Stimulated activated CD4-positive, alpha-beta T cell treated with anti-CD3 and anti-CD28 coated beads, Interleukin-12 subunit alpha, Interleukin-12 subunit beta, amount 100 ng/mL, for 24 hours (primary cell): ENCODE measurements around the gene FAM219A.
A peak's percentile ranks its signal among the peaks of the same experiment; 100 is the strongest.

Source experiments
- DNase-seq, 2 experiments: peaks; one replicate each; pipeline ENCODE4 v3.0.0-alpha.2; 2020; ENCODE audit warnings: low read depth in 2 of 2

FAM219A gene

DNA sequence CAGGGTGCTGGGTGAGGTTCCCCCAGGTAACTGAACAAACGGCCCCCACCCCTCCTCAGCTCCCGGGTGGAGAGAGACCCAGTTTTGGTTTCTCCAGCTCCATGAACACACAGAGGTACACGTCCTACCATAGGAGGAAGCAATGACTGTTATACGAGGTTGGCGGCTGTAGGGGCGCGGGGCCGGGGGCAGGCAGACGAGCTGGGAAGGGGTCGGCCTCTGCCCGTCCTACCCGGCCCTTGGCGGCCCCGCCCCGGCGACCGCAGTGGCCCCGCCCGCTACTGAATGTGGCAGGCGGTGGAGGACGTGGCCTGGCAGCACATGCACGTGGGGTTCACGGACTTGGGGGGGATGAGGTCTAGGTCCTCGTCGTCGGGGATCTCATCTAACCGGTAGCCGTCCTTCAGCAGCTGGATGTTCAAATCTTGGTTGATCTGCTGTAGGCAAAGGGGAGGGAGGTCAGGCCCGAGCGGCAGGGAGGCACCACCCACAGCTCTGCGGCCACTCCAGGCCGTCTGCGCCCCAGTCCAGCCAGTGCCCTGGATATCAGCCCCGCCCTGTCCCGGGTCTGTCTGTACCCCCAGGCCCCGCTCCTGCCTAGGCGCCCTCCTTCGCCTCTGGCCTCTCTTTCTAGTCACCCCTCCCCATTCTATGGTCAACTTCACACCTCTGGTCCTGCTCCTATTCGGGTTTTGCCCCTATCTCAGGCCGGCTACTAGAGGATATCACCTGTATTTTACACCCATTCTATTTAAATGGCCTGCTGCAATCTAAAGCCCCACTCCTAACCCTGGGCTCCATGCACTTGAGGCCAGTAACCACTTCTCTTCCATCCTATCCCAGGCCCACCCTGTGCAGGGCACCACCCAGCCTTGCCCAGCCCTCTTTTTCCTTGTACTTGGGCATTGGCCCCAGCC lies 57.4 kb downstream of the FAM219A start:
- DNase-seq, result no peak

DNA sequence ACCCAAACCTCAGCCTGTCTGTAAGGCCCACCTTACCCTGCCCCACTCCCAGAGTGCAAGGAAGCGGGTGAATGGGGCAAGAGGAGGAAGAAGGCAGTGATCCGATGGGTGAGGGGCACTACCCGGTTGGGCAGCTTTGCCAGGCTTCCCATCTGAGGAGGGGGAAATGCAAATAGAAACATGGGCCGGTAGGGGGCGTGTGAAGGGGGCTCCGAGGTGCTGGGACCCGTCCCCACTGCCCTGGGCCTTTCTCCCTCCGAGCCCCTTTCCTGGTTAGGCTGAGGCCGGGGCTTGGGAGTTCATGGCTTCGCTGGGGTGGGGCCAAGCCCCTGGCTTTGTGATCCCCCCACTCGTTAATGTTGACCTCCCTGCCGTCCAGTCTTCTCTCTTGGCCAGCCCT lies 58.1 kb downstream of the FAM219A start:
- DNase-seq, result no peak

DNA sequence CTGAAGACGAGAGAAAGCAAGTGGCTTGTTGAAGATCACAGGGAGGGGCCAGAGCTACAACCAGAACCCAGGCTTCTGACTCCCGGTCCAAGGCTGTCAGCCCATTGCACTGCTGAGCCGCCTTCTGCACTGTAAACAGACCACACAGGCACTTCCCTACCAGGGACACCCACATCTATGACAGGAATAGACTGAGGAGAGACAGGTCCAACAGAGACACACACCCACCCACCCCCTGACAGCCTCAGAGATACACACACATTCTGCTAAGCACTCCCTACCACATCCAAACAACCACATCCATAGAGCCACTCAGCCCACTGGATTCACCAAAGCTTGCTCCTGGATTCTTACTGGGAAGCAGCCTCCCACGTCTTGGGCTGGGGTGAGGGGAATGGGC lies 58.6 kb downstream of the FAM219A start:
- no peak for DNase-seq

DNA sequence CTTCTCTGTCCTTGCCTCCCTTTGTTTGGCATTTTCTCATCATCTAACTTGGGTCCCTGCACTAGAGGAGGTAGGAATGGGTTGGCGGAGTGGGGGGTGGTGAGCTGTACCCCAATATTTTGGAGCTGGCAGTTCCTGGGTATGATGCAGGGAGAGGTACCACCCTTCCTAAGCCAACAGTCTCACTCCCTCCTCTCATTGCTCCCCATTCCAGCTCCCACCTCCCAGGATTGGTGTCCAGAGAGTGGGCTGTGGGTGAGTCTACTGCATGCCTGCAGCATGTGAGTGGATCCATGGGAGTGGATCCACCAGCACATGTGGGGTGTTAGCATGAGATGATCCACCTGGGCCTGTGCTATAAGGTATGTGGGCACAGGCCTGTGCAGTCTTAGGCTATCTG lies 59.5 kb downstream of the FAM219A start:
- no peak for DNase-seq

DNA sequence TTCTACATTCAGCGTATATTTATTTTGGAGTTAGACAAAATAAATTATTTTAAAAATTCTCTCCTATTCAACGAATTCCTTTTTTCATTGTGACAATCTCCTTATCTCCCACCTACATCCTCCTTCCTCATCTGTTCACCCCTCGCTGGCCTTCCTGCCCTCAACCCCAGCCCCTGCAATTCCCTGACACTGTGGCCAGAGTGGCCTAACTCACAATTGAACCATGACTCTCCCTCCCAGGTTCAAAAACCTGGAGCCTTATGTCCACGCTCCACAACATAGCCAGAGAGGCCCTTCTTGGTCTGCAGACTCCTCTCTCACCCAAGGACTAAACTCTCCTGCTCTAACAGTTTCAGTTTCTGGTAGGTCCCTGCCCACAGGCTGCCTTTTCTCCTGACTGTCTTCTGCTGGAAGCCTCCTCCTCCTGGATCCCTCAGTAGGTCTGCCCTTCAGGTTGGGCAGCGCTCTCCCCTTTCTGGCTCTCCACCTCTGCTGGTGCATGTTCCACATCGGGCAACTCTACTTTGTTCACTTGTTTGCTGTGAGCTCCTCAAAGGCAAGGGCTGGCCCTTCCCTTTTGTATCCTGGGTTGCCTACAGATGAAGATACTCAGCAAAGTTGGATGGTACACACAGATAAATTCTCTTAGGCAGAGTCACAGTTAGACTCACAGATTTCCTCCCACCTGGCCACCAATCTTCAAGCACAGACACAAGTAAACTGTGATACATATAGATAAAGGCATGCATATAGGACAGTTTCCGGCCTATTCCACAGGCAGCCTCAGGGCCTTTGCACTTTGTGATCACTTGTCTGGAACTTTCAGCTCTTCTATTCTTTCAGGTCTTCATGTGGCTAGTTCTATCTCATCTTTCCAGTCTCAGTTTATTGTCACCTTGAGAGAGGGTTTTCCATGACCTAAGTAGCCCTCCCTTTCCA lies 61.8 kb downstream of the FAM219A start:
- DNase-seq, result no peak

DNA sequence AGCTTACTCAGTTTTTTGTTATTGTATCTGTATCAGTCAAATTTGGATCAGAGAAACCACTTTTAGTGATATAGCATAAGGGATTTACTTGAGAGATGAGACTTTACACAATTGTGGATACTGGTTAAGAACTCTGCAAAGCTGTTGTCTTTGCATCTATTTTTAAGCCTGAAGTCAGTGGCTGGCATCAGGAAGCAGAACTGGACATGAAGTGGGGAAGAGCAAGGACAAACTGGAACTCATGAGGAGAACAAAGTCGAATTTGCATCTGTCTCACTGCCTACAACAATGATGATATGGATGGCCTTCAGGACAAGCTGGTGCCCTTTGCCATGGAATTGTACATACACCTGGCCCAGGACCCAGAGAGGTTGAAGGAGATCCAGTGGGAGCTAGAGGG lies 65.9 kb downstream of the FAM219A start:
- no peak for DNase-seq

DNA sequence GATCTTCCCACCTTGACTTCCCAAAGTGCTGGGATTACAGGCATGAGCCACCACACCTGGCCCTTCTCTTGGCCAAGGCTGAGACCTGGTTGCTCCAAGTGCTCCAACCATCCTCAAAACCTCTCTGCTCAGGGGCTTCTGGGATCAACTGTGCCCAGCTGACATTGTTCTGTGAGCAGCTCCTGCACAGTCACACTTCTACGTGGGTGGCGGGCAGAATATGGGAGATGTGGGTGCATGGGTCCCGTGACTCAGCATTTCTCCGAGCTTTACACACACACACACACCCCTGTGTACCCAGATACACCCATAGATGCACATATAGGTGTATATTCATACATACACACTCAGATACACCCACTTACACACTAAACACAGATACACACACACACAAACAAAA lies 71.1 kb downstream of the FAM219A start:
- DNase-seq, result no peak

DNA sequence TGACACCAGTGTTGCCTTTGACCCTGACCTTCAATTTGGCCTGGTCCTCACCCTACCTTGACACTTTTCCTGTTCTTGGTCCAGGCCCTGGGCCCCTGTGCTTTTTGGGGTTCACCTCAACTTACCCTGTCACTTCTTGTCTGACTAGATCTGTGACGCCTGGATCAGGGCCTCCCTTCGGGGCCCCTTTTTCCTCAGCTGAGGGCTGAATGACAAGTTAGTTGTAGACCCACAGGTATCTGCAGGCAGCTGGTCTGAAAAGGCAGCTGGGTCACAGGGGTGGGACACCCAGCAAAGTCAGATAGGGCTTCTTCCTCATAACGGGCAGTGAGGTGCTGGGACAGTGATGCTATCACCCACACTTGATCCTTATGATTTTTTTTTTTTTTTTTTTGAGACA lies 71.7 kb downstream of the FAM219A start:
- no peak for DNase-seq

DNA sequence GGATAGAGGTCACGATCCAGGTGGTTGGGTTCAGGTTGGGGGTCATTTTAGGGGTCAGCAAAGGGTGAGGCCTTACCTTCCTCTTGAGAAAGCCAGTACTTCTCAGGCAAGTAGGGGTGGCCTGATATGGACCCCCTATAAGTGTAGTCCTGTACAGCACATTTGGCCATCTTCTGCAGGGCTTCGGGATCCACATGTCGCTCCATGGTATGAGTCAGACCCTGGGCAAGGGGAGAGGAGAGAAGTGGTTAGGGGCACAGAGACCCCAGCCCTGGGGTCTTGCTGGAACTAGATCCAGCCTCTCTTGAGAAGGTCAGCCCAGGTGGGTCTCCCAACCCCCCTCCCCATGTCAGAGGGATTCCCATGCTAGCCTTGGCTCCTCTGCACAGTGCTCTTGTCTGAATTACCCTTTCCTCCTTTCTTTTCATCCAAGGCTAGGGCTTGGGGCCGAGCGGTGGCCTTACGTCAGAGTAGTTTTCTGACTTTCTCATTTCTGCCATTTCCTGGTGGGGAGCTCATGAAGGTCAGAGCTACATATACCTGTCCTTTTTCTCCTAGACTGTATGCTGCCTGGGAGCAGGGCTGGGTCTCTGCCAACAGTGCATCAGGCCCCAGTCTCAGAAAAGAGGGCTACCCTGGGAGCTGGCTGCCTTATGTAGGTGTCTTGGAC lies 72.7 kb downstream of the FAM219A start:
- DNase-seq, result no peak

DNA sequence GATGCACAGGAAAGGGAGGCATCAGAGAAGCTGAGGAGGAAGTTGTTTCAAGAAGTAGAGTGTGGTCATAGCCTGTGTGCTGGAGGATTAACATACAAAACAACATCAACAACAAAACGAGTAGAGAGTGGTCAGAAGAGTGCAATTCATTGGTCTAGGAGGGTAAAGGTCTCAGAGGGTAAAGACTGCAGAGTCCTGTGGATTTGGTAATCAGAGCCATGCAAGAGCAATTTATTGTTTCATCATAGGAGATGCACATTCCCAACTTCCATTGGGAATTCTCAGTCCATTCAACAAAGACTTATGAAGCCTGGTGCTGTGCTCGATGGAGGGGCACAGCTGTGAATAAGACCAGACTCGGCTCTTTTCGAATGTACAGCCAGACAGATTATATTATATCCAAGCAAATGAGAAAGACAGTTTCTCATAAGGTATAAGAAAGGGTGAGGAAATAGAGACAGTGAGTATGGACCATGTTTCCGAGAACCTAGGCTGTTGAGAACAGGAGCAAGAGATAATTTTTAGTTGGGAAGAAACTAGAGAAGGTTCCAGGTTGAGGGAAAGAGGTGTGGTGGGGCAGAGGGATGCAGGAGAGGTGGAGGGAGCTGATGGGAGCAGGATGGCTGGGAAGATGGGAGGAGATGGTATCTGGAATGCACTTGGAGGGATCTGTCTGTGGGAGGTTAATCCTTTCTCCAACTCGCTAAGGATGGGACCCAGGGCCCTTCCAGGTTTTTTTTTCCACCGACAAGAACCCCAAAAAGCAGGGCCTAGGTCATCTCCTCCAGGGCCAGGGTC lies 73.8 kb downstream of the FAM219A start:
- no peak for DNase-seq

DNA sequence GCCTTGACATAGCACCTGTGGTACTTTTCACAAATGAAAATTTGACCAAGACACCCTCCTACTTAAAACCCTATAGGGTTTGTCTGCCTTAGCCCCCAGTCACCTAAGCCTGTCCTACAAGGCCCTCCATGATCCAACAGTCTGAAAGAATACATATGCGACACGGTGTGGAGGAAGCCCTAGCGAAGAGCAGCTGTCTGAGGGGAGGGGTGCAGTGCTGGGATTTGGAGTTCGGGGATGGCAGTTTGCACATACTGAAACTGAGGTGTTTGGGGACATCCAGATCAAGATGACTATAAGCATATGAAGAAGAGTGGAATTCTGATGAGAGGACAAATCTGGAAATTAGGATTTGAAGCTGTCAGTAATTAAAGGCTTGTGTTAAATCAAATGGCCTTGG lies 74.5 kb downstream of the FAM219A start:
- DNase-seq, result no peak

DNA sequence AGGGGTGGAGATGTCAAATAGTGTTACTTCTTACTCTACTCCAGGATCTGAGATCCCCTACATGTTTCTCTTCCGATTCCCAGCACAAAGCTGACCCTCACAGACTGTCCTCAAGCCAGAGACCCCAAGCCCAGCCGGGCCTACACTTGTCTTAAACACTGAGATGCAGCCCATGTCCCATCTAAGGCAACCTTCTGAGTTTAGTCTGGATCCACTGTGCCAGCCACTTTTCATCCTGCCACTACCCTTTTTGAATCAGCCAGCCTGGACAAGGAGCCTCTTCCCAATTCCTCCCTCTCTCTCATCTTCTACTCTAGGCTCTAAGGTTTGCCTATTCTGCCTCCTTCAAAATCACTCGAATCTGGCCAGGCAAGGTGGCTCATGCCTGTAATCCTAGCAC lies 75.5 kb downstream of the FAM219A start:
- no peak for DNase-seq

DNA sequence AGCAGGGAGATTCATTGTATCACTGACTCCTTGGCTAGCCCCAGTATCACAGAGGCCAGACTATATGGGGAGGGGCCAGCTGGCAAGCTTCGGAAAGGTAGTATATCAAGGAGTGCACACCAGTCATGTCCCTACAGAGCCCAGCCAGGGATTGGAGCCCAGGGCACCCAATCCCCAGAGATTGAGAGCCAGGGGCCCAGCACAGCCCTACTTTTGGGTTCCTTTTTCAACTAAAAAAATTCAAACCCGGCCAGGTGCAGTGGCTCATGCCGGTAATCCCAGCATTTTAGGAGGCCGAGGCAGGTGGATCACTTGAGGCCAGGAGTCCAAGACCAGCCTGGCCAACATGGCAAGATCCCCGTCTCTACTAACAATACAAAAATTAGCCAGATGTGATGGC lies 76.3 kb downstream of the FAM219A start:
- no peak for DNase-seq

DNA sequence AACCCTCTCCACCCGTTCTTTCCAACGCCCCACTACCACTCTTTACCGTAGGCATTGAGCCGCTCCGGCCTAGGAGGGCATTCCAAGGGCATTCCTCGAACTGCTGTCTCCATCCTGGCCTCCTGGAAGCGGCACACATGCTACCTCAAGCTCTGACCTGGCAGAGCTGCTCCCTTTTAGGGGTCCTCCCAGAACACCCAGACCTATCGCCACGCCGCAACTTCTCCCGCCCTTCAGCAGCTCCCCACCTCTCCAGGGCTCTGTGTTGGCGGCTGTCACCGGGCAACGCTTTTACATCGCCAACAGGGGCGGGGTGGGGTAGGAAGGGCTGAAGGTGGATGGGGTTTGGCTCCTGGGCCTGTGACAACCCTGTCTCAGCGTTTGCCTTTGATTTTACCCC lies 77.0 kb downstream of the FAM219A start:
- no peak for DNase-seq

DNA sequence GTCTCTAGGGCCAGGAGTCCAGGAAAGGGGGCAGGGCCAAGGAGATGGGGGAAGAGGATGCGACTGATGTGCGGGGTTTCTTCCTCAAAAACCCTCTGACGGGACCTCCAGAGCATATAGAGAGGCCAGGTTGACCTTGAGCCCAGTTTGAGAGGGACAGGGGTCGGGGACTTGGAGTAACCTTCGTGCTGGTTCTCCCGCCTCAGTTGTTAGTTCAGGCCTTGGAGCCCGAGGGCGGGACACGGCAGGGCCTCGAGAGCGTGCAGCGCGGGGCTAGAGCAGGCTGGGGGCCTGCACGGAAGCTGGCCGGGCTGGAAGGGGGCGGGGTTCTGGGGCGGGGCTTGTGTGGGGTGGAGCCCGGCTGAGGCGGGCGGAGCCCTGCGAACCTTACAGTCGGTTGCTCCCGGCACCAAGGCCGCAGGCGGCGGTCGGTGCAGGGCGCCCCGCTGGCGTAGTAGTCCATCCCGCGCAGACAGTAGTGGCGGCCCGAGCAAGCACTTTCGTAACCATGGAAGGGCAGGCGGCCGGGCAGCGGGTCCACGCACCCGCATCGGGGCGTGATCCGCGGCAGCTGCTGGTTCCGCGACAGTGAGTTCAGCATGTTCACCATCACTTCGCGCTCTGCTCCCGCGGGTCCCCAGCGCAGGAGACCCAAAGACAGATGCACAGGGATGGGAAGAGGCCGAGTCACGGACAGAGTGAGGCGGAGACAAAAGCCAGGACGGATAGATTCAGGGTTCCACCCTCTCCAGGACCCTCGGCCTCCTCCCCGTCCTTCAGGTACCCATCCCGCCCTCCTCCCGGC lies 77.7 kb downstream of the FAM219A start:
- DNase-seq, result peak; percentile 64 to 73

DNA sequence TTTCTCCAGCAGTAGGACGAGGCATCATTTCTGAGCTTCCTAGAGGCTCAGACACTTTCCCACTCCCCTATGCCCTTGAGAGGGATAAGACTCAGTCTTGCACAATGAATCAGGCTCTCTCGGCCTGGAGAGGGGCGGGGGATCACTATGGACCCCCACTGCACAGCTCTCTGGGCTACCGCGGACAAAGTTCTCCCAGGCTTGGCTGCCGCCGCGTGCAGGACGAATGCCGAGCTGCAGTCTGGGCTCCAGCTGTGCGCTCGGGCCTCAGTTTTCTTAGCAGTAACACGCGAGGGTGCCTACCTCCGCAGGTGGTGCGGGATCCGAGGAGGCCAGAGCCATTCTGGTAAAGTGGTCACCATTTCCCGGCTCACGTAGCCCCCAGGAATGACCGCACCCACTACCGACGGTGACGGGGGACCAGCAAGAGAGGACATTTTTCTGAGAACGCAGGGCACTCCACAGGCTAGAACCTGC lies 78.3 kb downstream of the FAM219A start:
- no peak for DNase-seq

DNA sequence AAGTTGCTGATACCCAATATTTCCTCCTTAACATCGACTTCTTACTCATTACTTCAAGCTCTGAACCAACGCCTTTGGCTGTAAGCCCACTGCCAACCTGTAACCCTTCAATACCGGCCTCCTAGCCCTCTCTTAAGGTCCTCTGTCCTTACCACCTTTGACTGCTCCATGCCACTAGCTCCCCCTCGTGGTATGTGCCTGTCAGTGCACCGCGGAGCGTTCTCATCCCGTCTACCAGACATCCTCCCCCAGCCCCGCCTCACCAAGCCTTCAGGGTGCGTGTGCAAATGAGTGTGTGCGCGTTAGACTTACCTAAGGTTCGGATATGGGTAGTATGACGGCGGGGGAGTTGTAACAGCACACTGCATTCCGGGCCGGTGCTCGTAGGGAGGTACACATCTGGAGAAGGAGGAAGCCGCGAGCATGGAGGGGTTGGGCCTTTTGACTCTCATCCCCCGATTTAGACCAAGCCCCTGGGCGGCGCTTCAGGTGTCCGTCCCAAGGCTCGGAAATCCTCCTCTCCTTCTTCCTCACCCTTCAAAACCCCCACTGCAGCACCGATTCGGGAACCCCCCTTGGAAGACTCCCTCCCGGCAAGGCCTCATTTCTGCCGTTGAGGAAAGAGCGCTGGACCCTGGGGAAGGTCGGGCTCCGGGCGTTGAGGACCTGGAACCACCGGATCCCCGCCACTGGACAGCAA lies 78.9 kb downstream of the FAM219A start:
- peak; percentile 81 to 91 for DNase-seq

DNA sequence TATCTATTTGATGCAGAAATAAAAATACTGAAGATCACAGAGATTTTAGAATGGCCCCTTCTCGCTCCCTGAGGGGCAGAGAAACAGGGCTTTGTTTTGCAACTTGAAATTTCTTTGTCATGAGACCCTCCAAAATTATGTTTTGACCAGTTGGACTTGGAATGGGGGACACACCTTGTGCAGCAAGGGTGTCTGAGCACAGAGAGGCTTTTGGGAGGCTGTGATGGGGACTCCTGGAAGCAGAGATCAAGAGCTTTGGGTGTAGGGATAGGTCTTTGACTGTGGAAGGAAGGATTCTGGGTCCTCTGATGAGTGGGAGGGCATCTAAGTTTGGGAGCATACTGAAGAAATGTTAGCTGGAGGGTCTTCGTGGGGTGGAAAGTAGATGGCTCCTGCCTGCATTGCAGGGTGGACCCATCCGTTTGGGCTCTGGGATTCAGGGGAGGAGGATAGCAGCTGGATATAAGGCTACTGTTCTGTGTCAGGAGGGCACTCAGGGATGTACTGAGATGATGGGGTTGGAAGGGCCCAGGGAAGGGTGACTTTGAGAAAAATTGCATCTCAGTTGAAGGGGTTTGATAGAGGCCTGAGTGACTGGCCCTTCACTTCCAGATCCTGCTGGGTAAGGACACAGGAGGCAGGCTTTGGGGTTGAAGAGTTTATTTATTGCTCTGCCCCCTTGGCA lies 79.9 kb downstream of the FAM219A start:
- DNase-seq, result no peak

DNA sequence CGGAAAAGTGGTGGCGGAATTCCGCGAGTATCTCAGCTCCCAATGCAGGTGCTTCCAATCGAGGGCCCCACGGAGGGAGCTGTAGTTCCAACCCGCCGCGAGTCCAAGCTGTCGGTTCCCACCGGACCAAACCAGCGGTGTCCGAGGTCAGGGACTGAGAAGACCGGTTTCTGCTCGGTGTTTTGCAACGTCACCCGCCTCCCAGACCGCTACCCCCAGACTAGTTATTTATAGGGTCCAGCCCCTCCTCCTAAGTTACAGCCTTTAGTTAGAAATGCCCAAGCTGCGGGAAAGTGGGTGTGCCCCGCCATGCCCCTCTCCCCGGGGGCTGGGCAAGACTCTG lies 81.0 kb downstream of the FAM219A start:
- DNase-seq, result no peak
